Keratinocyte (primary cell): ENCODE measurements around the gene OR13J1. TPM values are rescaled to one million over a fixed set of nuclear protein-coding genes. Genes with fewer than 3 reads are reported as not detected.
A peak's percentile ranks its signal among the peaks of the same experiment; 100 is the strongest.

ENCODE experiments used
- DNase-seq: peaks from one replicate; pipeline ENCODE4 v3.0.0-alpha.2; 2011; ENCODE audit warnings: low read depth, missing footprints, low spot score
- FAIRE-seq: peaks from 2 replicates; lab custom pipeline; 2011; peaks lifted over from hg19 to GRCh38; lab: Jason Lieb, UNC
- H2AFZ ChIP-seq: 2 replicates; pipeline ENCODE4 v1.6.0; 2012; ENCODE audit warnings: low read length, control low read depth, inconsistent platforms; ENCODE audit not compliant: control insufficient read depth
- H3K27ac ChIP-seq: 2 replicates; pipeline ENCODE4 v1.5.1; 2011; ENCODE audit warnings: low read length; ENCODE audit not compliant: control insufficient read depth, insufficient read depth
- H3K27me3 ChIP-seq: 3 replicates; pipeline ENCODE4 v1.6.0; 2011; ENCODE audit warnings: low read length; ENCODE audit not compliant: control insufficient read depth, insufficient read depth; ENCODE audit errors: extremely low read depth
- H3K36me3 ChIP-seq, 2 experiments: 2 replicates in 1 of 2; 3 replicates in 1 of 2; pipeline ENCODE4 v1.5.1; 2011; ENCODE audit warnings: low read length in 2 of 2, mild to moderate bottlenecking in 1 of 2; ENCODE audit not compliant: control insufficient read depth in 2 of 2, insufficient read depth in 2 of 2; ENCODE audit errors: extremely low read depth in 1 of 2
- H3K4me1 ChIP-seq: 3 replicates; pipeline ENCODE4 v1.5.1; 2011; ENCODE audit warnings: low read length; ENCODE audit not compliant: control insufficient read depth, insufficient read depth; ENCODE audit errors: extremely low read depth
- H3K4me2 ChIP-seq: 3 replicates; pipeline ENCODE4 v1.6.0; 2011; ENCODE audit warnings: low read depth, low read length; ENCODE audit not compliant: control insufficient read depth, insufficient read depth; ENCODE audit errors: extremely low read depth
- H3K4me3 ChIP-seq, 3 experiments: fragments of 200-600 bp in 1 of 3; sonication (generic) in 1 of 3; 2 replicates in 2 of 3; 3 replicates in 1 of 3; pipeline ENCODE4 v1.5.1; 2011 to 2016; ENCODE audit warnings: low read length in 3 of 3, mild to moderate bottlenecking in 3 of 3, control low read depth in 2 of 3, inconsistent platforms in 1 of 3, low read depth in 1 of 3, mixed read lengths in 1 of 3, mixed run types in 1 of 3, moderate library complexity in 1 of 3; ENCODE audit not compliant: control insufficient read depth in 2 of 3, insufficient read depth in 2 of 3; ENCODE audit errors: extremely low read depth in 1 of 3
- H3K79me2 ChIP-seq: 2 replicates; pipeline ENCODE4 v1.6.0; 2012; ENCODE audit warnings: low read length; ENCODE audit not compliant: control insufficient read depth, insufficient read depth
- H3K9ac ChIP-seq: 3 replicates; pipeline ENCODE4 v1.6.0; 2011; ENCODE audit warnings: low read length; ENCODE audit not compliant: control insufficient read depth, insufficient read depth; ENCODE audit errors: extremely low read depth
- H3K9me1 ChIP-seq: 3 replicates; pipeline ENCODE4 v1.6.0; 2011; ENCODE audit warnings: low read length; ENCODE audit not compliant: control insufficient read depth, insufficient read depth; ENCODE audit errors: extremely low read depth
- H3K9me3 ChIP-seq: 2 replicates; pipeline ENCODE4 v1.5.1; 2012; ENCODE audit warnings: low read depth, low read length; ENCODE audit not compliant: control insufficient read depth
- H4K20me1 ChIP-seq: 3 replicates; pipeline ENCODE4 v1.6.0; 2011; ENCODE audit warnings: low read length; ENCODE audit not compliant: control insufficient read depth, insufficient read depth; ENCODE audit errors: extremely low read depth
- CTCF ChIP-seq, 3 experiments: IDR thresholded peaks in 1 of 3; conservative IDR thresholded peaks in 1 of 3; optimal IDR thresholded peaks in 1 of 3; 2 replicates in 2 of 3; 3 replicates in 1 of 3; pipeline versions ENCODE3 to v1.5.1; 2011; ENCODE audit warnings: low read length in 3 of 3, mild to moderate bottlenecking in 3 of 3, moderate library complexity in 2 of 3, control low read depth in 1 of 3, inconsistent platforms in 1 of 3; ENCODE audit not compliant: insufficient read depth in 2 of 3; ENCODE audit errors: extremely low read depth in 1 of 3
- EZH2 ChIP-seq: IDR thresholded peaks from one replicate; pipeline ENCODE4 v1.6.1; 2012; ENCODE audit warnings: inconsistent platforms, mild to moderate bottlenecking, low read length, moderate library complexity
- dilution Hi-C: fragments of 300-500 bp; cut with MboI; formaldehyde crosslinking; loops from one replicate; pipeline ENCODE4 v1.7.0; 2020; ENCODE audit warnings: low sequenced_read_pairs; ENCODE audit not compliant: extremely low pct_ligation_motif_present
- polyA plus RNA-seq, 5 experiments: library from polyadenylated mRNA; depleted of rRNA in 3 of 5; stranded (reverse) in 3 of 5; stranded (forward) in 1 of 5; unstranded in 1 of 5; fragments of >200 nt; gene quantifications; 1 replicate in 1 of 5; 2 replicates in 3 of 5; 3 replicates in 1 of 5; pipeline versions ENCODE4 v1.2.1 to v1.2.3, GENCODE V29; 2011 to 2012; ENCODE audit warnings: missing spikeins in 2 of 5, low read depth in 1 of 5, low replicate concordance in 1 of 5

Gene OR13J1
- polyA plus RNA-seq, 1 donor (not counting 4 experiments of a cell fraction or from before 2014, with no cell fraction given): not detected

GRCh38 chr9:35829084-35829763, 41.0 kb downstream of the OR13J1 start, which contains the start of gene TMEM8B:
TSS of gene TMEM8B (plus strand) at chr9:35829228. CDS start at chr9:35829448, 220 bp downstream.
- Histone ChIP-seq H3K27ac (peak within 1 kb of the TSS; percentile 47), H3K9me1 (no peaks in the 10 kb centered on the region), H3K27me3 (no peaks in the 10 kb centered on the region), H2AFZ (peak within 1 kb of the TSS; percentile 98), H3K9ac (peak within 1 kb of the TSS; percentile 78), H4K20me1 (no peaks in the 10 kb centered on the region), H3K79me2 (no peaks in the 10 kb centered on the region), H3K36me3 (no peaks in the 10 kb centered on the region), H3K4me1 (peaks cover 18% of the 10 kb centered on the region), H3K4me3 (peak within 1 kb of the TSS; percentile 53 to 84 (median 79)), H3K4me2 (peak within 1 kb of the TSS; percentile 92), H3K9me3 (no peaks in the 10 kb centered on the region)
- DNase-seq: no peak
- dilution Hi-C loops: no loop called here
- TF ChIP-seq EZH2: no peak
- no peak for TF ChIP-seq CTCF (optimal IDR thresholded peaks at IDR 0.05 in 1 of 3, IDR thresholded peaks at IDR 0.05 in 1 of 3, conservative IDR thresholded peaks at IDR 0.05 in 1 of 3; ENCODE audit: extremely low read depth in 1 of 3, insufficient read depth in 2 of 3, low read length in 3 of 3)
- no peak for FAIRE-seq

GRCh38 chr9:35828716-35829083, 41.5 kb downstream of the OR13J1 start, which contains the start of gene FAM221B:
TSS of gene FAM221B (minus strand) at chr9:35828732. CDS start at chr9:35826161, 2,571 bp downstream.
- Histone ChIP-seq H3K36me3 (no peaks in the 10 kb centered on the region), H3K9me1 (no peaks in the 10 kb centered on the region), H3K79me2 (no peaks in the 10 kb centered on the region), H3K9me3 (no peaks in the 10 kb centered on the region), H2AFZ (peak within 1 kb of the TSS; percentile 98), H3K27ac (peak within 1 kb of the TSS; percentile 47), H3K4me1 (peaks cover 21% of the 10 kb centered on the region), H3K4me3 (peak within 1 kb of the TSS; percentile 53 to 84 (median 79)), H3K9ac (peak within 1 kb of the TSS; percentile 78), H3K27me3 (no peaks in the 10 kb centered on the region), H4K20me1 (no peaks in the 10 kb centered on the region), H3K4me2 (peak within 1 kb of the TSS; percentile 92)
- dilution Hi-C loops: no loop called here
- DNase-seq: no peak
- FAIRE-seq: no peak
- TF ChIP-seq CTCF (optimal IDR thresholded peaks at IDR 0.05 in 1 of 3, IDR thresholded peaks at IDR 0.05 in 1 of 3, conservative IDR thresholded peaks at IDR 0.05 in 1 of 3; ENCODE audit: extremely low read depth in 1 of 3, insufficient read depth in 2 of 3, low read length in 3 of 3) (no peak), EZH2 (no peak)
